ENCODE results near the gene ITFG1.
A peak's percentile ranks its signal among the peaks of the same experiment; 100 is the strongest.

The ITFG1 gene

GRCh38 chr16:47299587-47299986 is 161.3 kb downstream of the ITFG1 start:
- Mint-ChIP-seq H3K4me3 (no peak overlapping the region), H3K36me3 (no peaks in the 10 kb centered on the region), H3K27ac (no peak overlapping the region), H3K4me1 (no peaks in the 10 kb centered on the region), H3K9me3 (peaks cover 15% of the 10 kb centered on the region)
- ATAC-seq (no peak), DNase-seq (ENCODE audit: low spot score in 2 of 2) (no peak)

GRCh38 chr16:47284999-47285398 is 175.9 kb downstream of the ITFG1 start:
- H3K4me1 Mint-ChIP-seq: no peaks in the 10 kb centered on the region
- no peaks in the 10 kb centered on the region for H3K36me3 Mint-ChIP-seq
- peaks cover 3% of the 10 kb centered on the region for H3K9me3 Mint-ChIP-seq
- no peak overlapping the region for H3K27ac Mint-ChIP-seq
- ATAC-seq (no peak), DNase-seq (ENCODE audit: low spot score in 2 of 2) (no peak)
- H3K4me3 Mint-ChIP-seq: no peak overlapping the region

GRCh38 chr16:47278306-47278970 is 182.4 kb downstream of the ITFG1 start:
- H3K4me3 Mint-ChIP-seq: no peak overlapping the region
- H3K36me3 Mint-ChIP-seq: no peaks in the 10 kb centered on the region
- H3K27ac Mint-ChIP-seq: no peak overlapping the region
- no peak for DNase-seq (ENCODE audit: low spot score in 2 of 2)
- no peaks in the 10 kb centered on the region for H3K9me3 Mint-ChIP-seq
- H3K4me1 Mint-ChIP-seq: no peaks in the 10 kb centered on the region
- ATAC-seq: no peak

- DNase-seq (ENCODE audit: low spot score in 2 of 2) (no peak), ATAC-seq (no peak)
- Mint-ChIP-seq H3K36me3 (no peaks in the 10 kb centered on the region), H3K4me1 (no peaks in the 10 kb centered on the region), H3K9me3 (peaks cover 2% of the 10 kb centered on the region), H3K27ac (no peak overlapping the region), H3K4me3 (no peak overlapping the region)
These were observed 184.3 kb downstream of the ITFG1 start for GRCh38 chr16:47276522-47276921.

- no peaks in the 10 kb centered on the region for H3K4me1 Mint-ChIP-seq
- H3K27ac Mint-ChIP-seq: no peak overlapping the region
These were observed 197.9 kb downstream of the ITFG1 start for GRCh38 chr16:47262938-47263337.

GRCh38 chr16:47260503-47260902 is 200.4 kb downstream of the ITFG1 start:
- H3K36me3 Mint-ChIP-seq: peaks cover 20% of the 10 kb centered on the region
- no peaks in the 10 kb centered on the region for H3K4me1 Mint-ChIP-seq
- DNase-seq (ENCODE audit: low spot score in 2 of 2): no peak

More at GRCh38 chr16:47262938-47263337, 197.9 kb downstream of the ITFG1 start:
- H3K4me3 Mint-ChIP-seq: no peak overlapping the region
- peaks cover 10% of the 10 kb centered on the region for H3K36me3 Mint-ChIP-seq
- ATAC-seq (no peak), DNase-seq (ENCODE audit: low spot score in 2 of 2) (no peak)
- no peaks in the 10 kb centered on the region for H3K9me3 Mint-ChIP-seq

GRCh38 chr16:47258874-47259461 is 201.9 kb downstream of the ITFG1 start:
- Mint-ChIP-seq H3K27ac (no peak overlapping the region), H3K36me3 (peaks cover 20% of the 10 kb centered on the region), H3K4me1 (no peaks in the 10 kb centered on the region), H3K9me3 (no peaks in the 10 kb centered on the region), H3K4me3 (no peak overlapping the region)
- DNase-seq (ENCODE audit: low spot score in 2 of 2): no peak
- ATAC-seq: no peak

More at GRCh38 chr16:47260503-47260902, 200.4 kb downstream of the ITFG1 start:
- Mint-ChIP-seq H3K9me3 (no peaks in the 10 kb centered on the region), H3K4me3 (no peak overlapping the region), H3K27ac (no peak overlapping the region)
- ATAC-seq: no peak

- DNase-seq (ENCODE audit: low spot score in 2 of 2) (no peak), ATAC-seq (no peak)
- no peak overlapping the region for H3K27ac Mint-ChIP-seq
- no peak overlapping the region for H3K4me3 Mint-ChIP-seq
- H3K9me3 Mint-ChIP-seq: no peaks in the 10 kb centered on the region
- H3K4me1 Mint-ChIP-seq: no peaks in the 10 kb centered on the region
- peaks cover 15% of the 10 kb centered on the region for H3K36me3 Mint-ChIP-seq
These were observed 206.1 kb downstream of the ITFG1 start for GRCh38 chr16:47254756-47255155.

- Mint-ChIP-seq H3K9me3 (no peaks in the 10 kb centered on the region), H3K27ac (no peak overlapping the region)
- no peak for DNase-seq (ENCODE audit: low spot score in 2 of 2)
These were observed 209.9 kb downstream of the ITFG1 start for GRCh38 chr16:47250983-47251382.

GRCh38 chr16:47247690-47248089 is 213.2 kb downstream of the ITFG1 start:
- ATAC-seq: no peak
- Mint-ChIP-seq H3K36me3 (no peaks in the 10 kb centered on the region), H3K4me3 (no peak overlapping the region), H3K4me1 (no peaks in the 10 kb centered on the region), H3K27ac (no peak overlapping the region), H3K9me3 (no peaks in the 10 kb centered on the region)
- no peak for DNase-seq (ENCODE audit: low spot score in 2 of 2)

More at GRCh38 chr16:47250983-47251382, 209.9 kb downstream of the ITFG1 start:
- no peaks in the 10 kb centered on the region for H3K36me3 Mint-ChIP-seq
- H3K4me1 Mint-ChIP-seq: no peaks in the 10 kb centered on the region
- ATAC-seq: no peak
- H3K4me3 Mint-ChIP-seq: no peak overlapping the region

- no peak for ATAC-seq
- Mint-ChIP-seq H3K4me1 (no peaks in the 10 kb centered on the region), H3K27ac (peak overlapping the region; percentile 1), H3K4me3 (no peak overlapping the region), H3K9me3 (no peaks in the 10 kb centered on the region), H3K36me3 (peaks cover 7% of the 10 kb centered on the region)
- no peak for DNase-seq (ENCODE audit: low spot score in 2 of 2)
These were observed 216.7 kb downstream of the ITFG1 start for GRCh38 chr16:47244206-47244605.

GRCh38 chr16:47241061-47241460 is 219.8 kb downstream of the ITFG1 start:
- ATAC-seq: no peak
- no peak for DNase-seq (ENCODE audit: low spot score in 2 of 2)
- no peaks in the 10 kb centered on the region for H3K4me1 Mint-ChIP-seq
- no peaks in the 10 kb centered on the region for H3K9me3 Mint-ChIP-seq
- H3K4me3 Mint-ChIP-seq: no peak overlapping the region
- peaks cover 7% of the 10 kb centered on the region for H3K36me3 Mint-ChIP-seq
- H3K27ac Mint-ChIP-seq: no peak overlapping the region

GRCh38 chr16:47236716-47237115 is 224.1 kb downstream of the ITFG1 start:
- no peak for ATAC-seq
- no peaks in the 10 kb centered on the region for H3K4me1 Mint-ChIP-seq
- H3K27ac Mint-ChIP-seq: no peak overlapping the region
- no peaks in the 10 kb centered on the region for H3K9me3 Mint-ChIP-seq
- H3K36me3 Mint-ChIP-seq: peaks cover 7% of the 10 kb centered on the region
- no peak for DNase-seq (ENCODE audit: low spot score in 2 of 2)
- H3K4me3 Mint-ChIP-seq: no peak overlapping the region

- Mint-ChIP-seq H3K36me3 (no peaks in the 10 kb centered on the region), H3K27ac (no peak overlapping the region), H3K9me3 (no peaks in the 10 kb centered on the region), H3K4me3 (no peak overlapping the region), H3K4me1 (no peaks in the 10 kb centered on the region)
- DNase-seq (ENCODE audit: low spot score in 2 of 2) (no peak), ATAC-seq (no peak)
These were observed 230.6 kb downstream of the ITFG1 start for GRCh38 chr16:47230296-47230695.

GRCh38 chr16:47229053-47230050 is 231.5 kb downstream of the ITFG1 start:
- Mint-ChIP-seq H3K9me3 (no peaks in the 10 kb centered on the region), H3K4me1 (no peaks in the 10 kb centered on the region), H3K4me3 (no peak overlapping the region), H3K36me3 (no peaks in the 10 kb centered on the region), H3K27ac (no peak overlapping the region)
- no peak for ATAC-seq
- no peak for DNase-seq (ENCODE audit: low spot score in 2 of 2)
